ENCODE results near the gene PACRG.

GRCh38 chr6:163311830-163312229 lies 584.1 kb downstream of the PACRG start:
- TF ChIP-seq CTCF (IDR thresholded peaks at IDR 0.05) (no peak), POLR2A (IDR thresholded peaks at IDR 0.05) (no peak)
